ENCODE data around the gene ZNRF1. TPM values are rescaled to one million over a fixed set of nuclear protein-coding genes. Genes with fewer than 3 reads are reported as not detected.

ZNRF1 gene
- total and polyA plus RNA-seq, 2 of the 4 experiments (the other 2 are of a cell fraction): 8.2 to 20.7 TPM

DNA sequence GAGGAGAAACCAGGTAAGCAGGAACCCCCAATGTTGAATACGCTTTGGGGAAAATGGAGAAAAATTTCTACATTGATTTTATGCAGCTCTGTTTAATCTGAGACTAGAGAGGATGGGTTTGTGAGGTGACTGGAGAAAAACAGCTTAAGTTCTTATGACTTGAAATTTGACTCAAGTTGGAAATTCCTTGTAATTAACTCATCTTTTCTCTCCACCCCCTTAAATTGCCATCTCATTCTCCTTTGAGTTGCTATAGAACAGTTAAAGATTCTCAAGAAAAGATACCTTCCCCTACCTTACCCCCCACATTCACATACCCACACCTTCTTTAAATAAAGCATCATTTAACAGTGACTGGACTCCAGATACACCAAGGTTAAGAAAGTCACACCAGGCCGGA lies 24.2 kb downstream of the ZNRF1 start:
- Histone ChIP-seq H3K9ac (ENCODE audit: low read depth, low read length) (no peak overlapping the region), H3K4me1 (ENCODE audit: control insufficient read depth, insufficient read depth, low read length) (peaks cover 19% of the 10 kb centered on the region), H3K79me1 (ENCODE audit: low read depth in 1 of 2, low read length in 2 of 2) (peaks cover 23 to 55% of the 10 kb centered on the region in 2 experiments), H3K18ac (ENCODE audit: low read depth, low read length) (peak overlapping the region; percentile 92; the same call in 1 of the 2 replicates), H3K36me3 (ENCODE audit: control insufficient read depth, insufficient read depth, low read length) (no peaks in the 10 kb centered on the region), H4K5ac (ENCODE audit: low read depth, low read length) (peak overlapping the region; percentile 85), H2BK15ac (ENCODE audit: low read depth, low read length) (no peak overlapping the region; the same call in 2 of the 3 replicates), H3K4me3 (ENCODE audit: insufficient read depth, low read depth, low read length) (no peak overlapping the region), H4K20me1 (ENCODE audit: insufficient read depth, low read length) (peaks cover 9% of the 10 kb centered on the region; the same call in 1 of the 2 replicates), H3K56ac (ENCODE audit: extremely low read depth, insufficient read depth, low read length) (no peak overlapping the region), H3K4ac (ENCODE audit: low read depth, low read length) (peak overlapping the region; percentile 45; the same call in 1 of the 2 replicates), H2BK5ac (ENCODE audit: low read depth, low read length, poor library complexity, severe bottlenecking) (peak overlapping the region; percentile 89), H2AFZ (replicated peaks; ENCODE audit: low read length, poor library complexity) (no peak overlapping the region), H4K8ac (ENCODE audit: low read depth in 2 of 2, low read length in 2 of 2) (peak overlapping the region in 1 of 2 experiments; percentile 51; a peak in 1 of 4 replicates), H2BK20ac (ENCODE audit: low read depth, low read length) (peak overlapping the region; percentile 46; the same call in 1 of the 2 replicates), H3K4me2 (ENCODE audit: low read depth, low read length) (peak overlapping the region; percentile 41; the same call in 1 of the 2 replicates), H3K14ac (replicated peaks; ENCODE audit: low read depth, low read length) (0 out of 2 replicates have a peak overlapping the region, but pooled peaks have one; percentile 13), H3K9me1 (ENCODE audit: insufficient read depth, low read length) (peaks cover 7% of the 10 kb centered on the region; the same call in 1 of the 2 replicates), H3K9me3 (ENCODE audit: control insufficient read depth, insufficient read depth, low read length) (peaks cover 4% of the 10 kb centered on the region), H3K27me3 (ENCODE audit: control insufficient read depth, insufficient read depth, low read length) (no peaks in the 10 kb centered on the region), H4K91ac (ENCODE audit: insufficient read depth, low read depth, low read length) (peak overlapping the region; percentile 25; the same call in 1 of the 2 replicates), H3K23ac (ENCODE audit: low read depth, low read length) (no peak overlapping the region), H2AK9ac (replicated peaks; ENCODE audit: low read depth, low read length, poor library complexity) (no peak overlapping the region), H3K27ac (ENCODE audit: insufficient read depth, low read length) (no peak overlapping the region), H2BK120ac (ENCODE audit: low read depth, low read length) (peak overlapping the region; percentile 39; the same call in 1 of the 2 replicates), H2AK5ac (ENCODE audit: low read depth, low read length) (peak overlapping the region; percentile 48; the same call in 1 of the 2 replicates)
- in situ Hi-C loops (cut with MboI; ENCODE audit: low sequenced_read_pairs) (no loop called here), intact Hi-C loops (cut with micrococcal nuclease) (no loop called here), dilution Hi-C loops (cut with HindIII; ENCODE audit: low sequenced_read_pairs, unreplicated experiment) (no loop called here)
- ATAC-seq (ENCODE audit: low read depth) (peak; percentile 18; the same call in 1 of the 2 replicates), DNase-seq (peak; percentile 70)
- no peak for TF ChIP-seq BHLHE40 (IDR thresholded peaks at IDR 0.05; ENCODE audit: low read depth, low read length)
- peak; percentile 56; the same call in 1 of the 2 replicates for TF ChIP-seq NFE2L2 (IDR thresholded peaks at IDR 0.05; ENCODE audit: low read depth, low read length)
- TF ChIP-seq, protein P1, sequence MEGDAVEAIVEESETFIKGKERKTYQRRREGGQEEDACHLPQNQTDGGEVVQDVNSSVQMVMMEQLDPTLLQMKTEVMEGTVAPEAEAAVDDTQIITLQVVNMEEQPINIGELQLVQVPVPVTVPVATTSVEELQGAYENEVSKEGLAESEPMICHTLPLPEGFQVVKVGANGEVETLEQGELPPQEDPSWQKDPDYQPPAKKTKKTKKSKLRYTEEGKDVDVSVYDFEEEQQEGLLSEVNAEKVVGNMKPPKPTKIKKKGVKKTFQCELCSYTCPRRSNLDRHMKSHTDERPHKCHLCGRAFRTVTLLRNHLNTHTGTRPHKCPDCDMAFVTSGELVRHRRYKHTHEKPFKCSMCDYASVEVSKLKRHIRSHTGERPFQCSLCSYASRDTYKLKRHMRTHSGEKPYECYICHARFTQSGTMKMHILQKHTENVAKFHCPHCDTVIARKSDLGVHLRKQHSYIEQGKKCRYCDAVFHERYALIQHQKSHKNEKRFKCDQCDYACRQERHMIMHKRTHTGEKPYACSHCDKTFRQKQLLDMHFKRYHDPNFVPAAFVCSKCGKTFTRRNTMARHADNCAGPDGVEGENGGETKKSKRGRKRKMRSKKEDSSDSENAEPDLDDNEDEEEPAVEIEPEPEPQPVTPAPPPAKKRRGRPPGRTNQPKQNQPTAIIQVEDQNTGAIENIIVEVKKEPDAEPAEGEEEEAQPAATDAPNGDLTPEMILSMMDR (conservative IDR thresholded peaks at IDR 0.05; ENCODE audit: low read depth, low read length): no peak
- TF ChIP-seq CHD1 (IDR thresholded peaks at IDR 0.05; ENCODE audit: low read depth, low read length): no peak
- ChIA-PET CTCF (no interaction called here), POLR2A (ENCODE audit: unreplicated experiment) (no interaction called here)
- 100% methylated on average over 1 of the region's 2 CpGs; no CpG with 5 or more reads in 1 of the 2 experiments for WGBS, 2 experiments (ENCODE audit: extremely low coverage in 2 of 2, insufficient read length in 1 of 2)
- no TSS peak for BruUV-seq (replicated peaks)
